Measurements from ENCODE around the gene ADAMTS8. TPM values are rescaled to one million over a fixed set of nuclear protein-coding genes. Genes with fewer than 3 reads are reported as not detected.

The ADAMTS8 gene
- total and polyA plus RNA-seq, 3 experiments from 2014 or later, result not detected

DNA sequence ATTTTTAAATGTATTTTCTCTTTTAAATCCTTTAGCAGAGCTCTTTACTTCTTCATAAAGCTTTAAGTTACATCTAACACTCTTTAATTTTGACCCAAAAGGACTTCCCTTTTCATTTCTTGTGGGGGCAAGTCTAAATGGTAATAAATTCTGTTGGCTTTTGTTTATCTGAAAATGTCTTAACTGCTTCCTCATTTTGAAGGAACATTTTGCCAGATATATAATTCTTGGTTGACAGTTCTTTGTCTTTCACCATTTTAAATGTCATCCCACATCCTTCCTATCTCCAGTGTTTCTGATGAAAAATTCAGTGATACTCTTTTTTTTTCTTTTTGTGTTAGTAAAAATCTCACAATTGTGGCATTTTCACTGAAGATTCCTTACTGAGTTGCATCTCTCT, 69.0 kb downstream of the ADAMTS8 start:
- peak overlapping the region in 1 of 8 donors; percentile 4 for H3K27ac Mint-ChIP-seq
- POLR2A ChIA-PET, result no interaction called here
- peaks cover 6 to 17% of the 10 kb centered on the region in 2 donors for H3K27me3 Mint-ChIP-seq
- H3K4me3 Mint-ChIP-seq, result no peak overlapping the region
- H3K36me3 Mint-ChIP-seq, result peaks cover 3 to 42% (median 7%) of the 10 kb centered on the region in 3 donors
- Histone ChIP-seq H3K9me3 (ENCODE audit: low read length) (peaks cover 4% of the 10 kb centered on the region), H3K27ac (ENCODE audit: low read depth, low read length) (no peak overlapping the region), H3K4me3 (ENCODE audit: low read length) (no peak overlapping the region), H3K4me1 (ENCODE audit: insufficient read depth, low read length) (no peaks in the 10 kb centered on the region), H3K27me3 (ENCODE audit: insufficient read depth, low read length, poor library complexity, severe bottlenecking) (no peaks in the 10 kb centered on the region), H3K36me3 (ENCODE audit: insufficient read depth, low read length) (no peaks in the 10 kb centered on the region)
- H3K9me3 Mint-ChIP-seq, result peaks cover 18 to 29% (median 24%) of the 10 kb centered on the region in 5 donors
- H3K4me1 Mint-ChIP-seq, result no peaks in the 10 kb centered on the region
- DNase-seq, result no peak
- CTCF ChIA-PET, result interaction anchor here (1.3 kb wide), 1 partner anchor 11 kb away, joined by 5 read pairs; no protein-coding TSS in a partner anchor

DNA sequence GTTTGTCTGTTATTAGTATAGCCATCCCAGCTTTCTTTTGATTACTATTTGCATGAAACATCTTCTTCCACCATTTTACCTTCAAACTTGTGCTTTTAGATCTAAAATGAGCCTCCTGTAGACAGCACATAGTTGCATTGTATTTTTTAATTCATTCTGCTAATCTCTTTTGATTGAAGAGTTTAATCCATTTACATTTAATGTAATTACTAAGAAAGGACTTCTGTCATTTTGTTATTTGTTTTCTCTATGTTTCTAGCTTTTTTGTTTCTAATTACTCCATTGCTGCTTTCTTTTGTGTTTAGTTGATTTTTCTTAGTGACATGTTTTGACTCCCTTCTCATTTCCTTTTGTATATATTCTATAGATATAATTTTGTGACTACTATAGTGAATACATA, 70.0 kb downstream of the ADAMTS8 start:
- H3K36me3 ChIP-seq (ENCODE audit: insufficient read depth, low read length), result no peaks in the 10 kb centered on the region
- POLR2A ChIA-PET, result no interaction called here
- no peak overlapping the region for H3K27ac ChIP-seq (ENCODE audit: low read depth, low read length)
- peaks cover 4% of the 10 kb centered on the region for H3K9me3 ChIP-seq (ENCODE audit: low read length)
- no peak for DNase-seq
- no peaks in the 10 kb centered on the region for H3K27me3 ChIP-seq (ENCODE audit: insufficient read depth, low read length, poor library complexity, severe bottlenecking)
- no peak overlapping the region for H3K4me3 ChIP-seq (ENCODE audit: low read length)
- Mint-ChIP-seq H3K4me3 (no peak overlapping the region), H3K27me3 (peaks cover 6 to 10% of the 10 kb centered on the region in 2 donors), H3K36me3 (peaks cover 3 to 48% (median 7%) of the 10 kb centered on the region in 3 donors), H3K27ac (no peak overlapping the region), H3K4me1 (no peaks in the 10 kb centered on the region), H3K9me3 (peaks cover 18 to 29% (median 24%) of the 10 kb centered on the region in 5 donors)
- no peaks in the 10 kb centered on the region for H3K4me1 ChIP-seq (ENCODE audit: insufficient read depth, low read length)
- CTCF ChIA-PET, result no interaction called here

Other genes with a start within 250 kb of the ADAMTS8 start
- gene ZBTB44, start 113.7 kb downstream of the ADAMTS8 start, total RNA-seq, result 10 to 100 TPM; 41.3 to 44.0 TPM
- 8.2 TPM for gene ZBTB44, start 113.7 kb downstream of the ADAMTS8 start, polyA plus RNA-seq
- gene ADAMTS15, start 20.0 kb upstream of the ADAMTS8 start, total RNA-seq, result not detected
- gene ADAMTS15, start 20.0 kb upstream of the ADAMTS8 start, polyA plus RNA-seq, result not detected

Measured in CD8-positive, alpha-beta memory T cell (primary cell).